Measurements from ENCODE around the gene PSRC1. TPM values are rescaled to one million over a fixed set of nuclear protein-coding genes. Genes with fewer than 3 reads are reported as not detected.

Gene PSRC1
- total RNA-seq, 2 donors from 2014 or later: 1.8 TPM; not detected in 1

GRCh38 chr1:109237512-109237911 lies 45.4 kb downstream of the PSRC1 start:
- Histone ChIP-seq H3K27ac (no peak overlapping the region), H3K36me3 (replicated peaks in 1 of 2; ENCODE audit: insufficient read depth in 1 of 2, low read depth in 2 of 2) (peaks cover 7 to 37% of the 10 kb centered on the region in 2 donors), H3K27me3 (no peaks in the 10 kb centered on the region), H3K9me3 (no peaks in the 10 kb centered on the region), H3K4me1 (peaks cover 29% of the 10 kb centered on the region), H3K4me3 (no peak overlapping the region)
- ATAC-seq (no peak), DNase-seq (no peak)
- intact Hi-C loops (cut with DNase I): no loop called here
- whole genome bisulfite sequencing, 2 donors: 89 to 90% methylated on average over 3 of the region's 3 CpGs
- TF ChIP-seq CTCF (IDR thresholded peaks at IDR 0.05): no peak
- TF ChIP-seq POLR2A (IDR thresholded peaks at IDR 0.05): no peak

- H3K27me3 ChIP-seq: no peaks in the 10 kb centered on the region
- intact Hi-C loops (cut with DNase I): no loop called here
- DNase-seq (no peak), ATAC-seq (no peak)
- WGBS, 2 donors: 95 to 100% methylated on average over 7 of the region's 7 CpGs
- no peak for TF ChIP-seq CTCF (IDR thresholded peaks at IDR 0.05)
- no peak for TF ChIP-seq POLR2A (IDR thresholded peaks at IDR 0.05)
- H3K4me1 ChIP-seq: peaks cover 7% of the 10 kb centered on the region
- peaks cover 7 to 50% of the 10 kb centered on the region in 2 donors for H3K36me3 ChIP-seq (replicated peaks in 1 of 2; ENCODE audit: insufficient read depth in 1 of 2, low read depth in 2 of 2)
- no peaks in the 10 kb centered on the region for H3K9me3 ChIP-seq
- H3K4me3 ChIP-seq: no peak overlapping the region
- H3K27ac ChIP-seq: no peak overlapping the region
Measured at GRCh38 chr1:109235137-109235536, 47.8 kb downstream of the PSRC1 start.

- H3K27ac ChIP-seq: no peak overlapping the region
- intact Hi-C loops (cut with DNase I): no loop called here
- peaks cover 15 to 44% of the 10 kb centered on the region in 2 donors for H3K36me3 ChIP-seq (replicated peaks in 1 of 2; ENCODE audit: insufficient read depth in 1 of 2, low read depth in 2 of 2)
- H3K9me3 ChIP-seq: no peaks in the 10 kb centered on the region
- WGBS, 2 donors: 63 to 72% methylated on average over 3 of the region's 3 CpGs
- no peak for TF ChIP-seq CTCF (IDR thresholded peaks at IDR 0.05)
- no peak for TF ChIP-seq POLR2A (IDR thresholded peaks at IDR 0.05)
- ATAC-seq (no peak), DNase-seq (no peak)
- no peaks in the 10 kb centered on the region for H3K4me1 ChIP-seq
- H3K27me3 ChIP-seq: no peaks in the 10 kb centered on the region
- H3K4me3 ChIP-seq: no peak overlapping the region
Measured at GRCh38 chr1:109231066-109231465, 51.9 kb downstream of the PSRC1 start.

Other genes starting within 250 kb of the PSRC1 start
- 1 to 10 TPM; 5.6 to 7.3 TPM for gene WDR47, start 241.0 kb downstream of the PSRC1 start, total RNA-seq
- 10 to 100 TPM in 1 of 2 donors, 1 to 10 TPM in 1; 5.9 to 18.4 TPM for gene TAF13, start 207.1 kb downstream of the PSRC1 start, total RNA-seq
- gene TMEM167B, start 192.4 kb downstream of the PSRC1 start, total RNA-seq: 10 to 100 TPM in 1 of 2 donors, 1 to 10 TPM in 1; 5.3 to 12.7 TPM
- gene ELAPOR1, start 169.0 kb downstream of the PSRC1 start, total RNA-seq: 100 to 1,000 TPM in 1 of 2 donors, 10 to 100 TPM in 1; 84.7 to 135 TPM
- gene SARS1, start 69.2 kb downstream of the PSRC1 start, total RNA-seq: 100 to 1,000 TPM in 1 of 2 donors, 10 to 100 TPM in 1; 65.3 to 123 TPM
- gene CELSR2, start 33.6 kb downstream of the PSRC1 start, total RNA-seq: 1 to 10 TPM; 7.3 to 7.5 TPM
- not detected for gene MYBPHL, start 23.9 kb upstream of the PSRC1 start, total RNA-seq
- gene SORT1, start 114.8 kb upstream of the PSRC1 start, total RNA-seq: 10 to 100 TPM; 23.6 to 24.7 TPM
- 1 to 10 TPM; 8.6 to 8.9 TPM for gene PSMA5, start 143.3 kb upstream of the PSRC1 start, total RNA-seq
- gene SYPL2, start 183.4 kb upstream of the PSRC1 start, total RNA-seq: 1 to 10 TPM; 1.8 to 2.3 TPM
- 1 to 10 TPM; 2.6 to 5.9 TPM for gene ATXN7L2, start 200.8 kb upstream of the PSRC1 start, total RNA-seq
- 1 to 10 TPM; 6.2 to 6.9 TPM for gene CYB561D1, start 210.9 kb upstream of the PSRC1 start, total RNA-seq
- gene AMIGO1, start 226.6 kb upstream of the PSRC1 start, total RNA-seq: 1 to 10 TPM; 2.6 to 8.6 TPM